ENCODE data around the gene UBA7. TPM values are rescaled to one million over a fixed set of nuclear protein-coding genes. Genes with fewer than 3 reads are reported as not detected.
"Not testable (repeated sequence)": the region's sequence is repeated elsewhere in the genome, so short reads cannot be mapped to it uniquely, and the experiment has no call there.

Gene UBA7
- total and polyA plus RNA-seq, 2 experiments from 2014 or later = 0.14 to 0.50 TPM

GRCh38 chr3:49785565-49786356, 28.0 kb downstream of the UBA7 start:
- Mint-ChIP-seq H3K27ac (peak overlapping the region; percentile 86), H3K4me3 (peak overlapping the region; percentile 90), H3K27me3 (ENCODE audit: insufficient read depth, low read depth, poor library complexity) (peaks cover 5% of the 10 kb centered on the region), H3K4me1 (peaks cover 7% of the 10 kb centered on the region), H3K36me3 (ENCODE audit: low read depth) (peaks cover 24% of the 10 kb centered on the region), H3K9me3 (no peaks in the 10 kb centered on the region)
- H3K27ac ChIP-seq (ENCODE audit: low read depth) = peak overlapping the region; percentile 74; the same call in 1 of the 2 replicates
- H3K79me2 ChIP-seq (replicated peaks; ENCODE audit: insufficient read depth) = peaks cover 55% of the 10 kb centered on the region
- peak overlapping the region; percentile 74; the same call in 1 of the 2 replicates for H2AFZ ChIP-seq
- no peaks in the 10 kb centered on the region for H3K27me3 ChIP-seq (ENCODE audit: insufficient read depth)
- peaks cover 17% of the 10 kb centered on the region for H4K20me1 ChIP-seq (replicated peaks; ENCODE audit: insufficient read depth)
- H3K4me2 ChIP-seq = peak overlapping the region; percentile 86
- no peaks in the 10 kb centered on the region for H3K9me2 ChIP-seq (ENCODE audit: insufficient read depth)
- H3K4me3 ChIP-seq = peak overlapping the region; percentile 96
- ATAC-seq = peak; percentile 49
- H3K36me3 ChIP-seq (ENCODE audit: insufficient read depth) = peaks cover 20% of the 10 kb centered on the region
- H3K4me1 ChIP-seq (ENCODE audit: insufficient read depth) = peaks cover 7% of the 10 kb centered on the region
- TF ChIP-seq CREB1 (CRISPR knock-in tag; IDR thresholded peaks at IDR 0.05; ENCODE audit: low read depth) (no peak), EZH2phosphoT487 (IDR thresholded peaks at IDR 0.05; ENCODE audit: unreplicated experiment) (no peak)
- no peaks in the 10 kb centered on the region; the same call in 1 of the 2 replicates for H3F3A ChIP-seq (replicated peaks; ENCODE audit: low read depth)
- DNase-seq (ENCODE audit: low spot score) = peak; percentile 63

- not testable (repeated sequence) for H3K27me3 Mint-ChIP-seq (ENCODE audit: insufficient read depth, low read depth, poor library complexity); H3K27ac ChIP-seq (ENCODE audit: low read depth); H3K4me1 ChIP-seq (ENCODE audit: insufficient read depth); H3K27me3 ChIP-seq (ENCODE audit: insufficient read depth); H3K9me2 ChIP-seq (ENCODE audit: insufficient read depth); H3K4me3 ChIP-seq; H3F3A ChIP-seq (replicated peaks; ENCODE audit: low read depth); DNase-seq (ENCODE audit: low spot score); H3K27ac Mint-ChIP-seq; ATAC-seq; H3K9me3 Mint-ChIP-seq; H3K4me3 Mint-ChIP-seq; H3K4me1 Mint-ChIP-seq; H3K4me2 ChIP-seq; H2AFZ ChIP-seq
- Histone ChIP-seq H4K20me1 (replicated peaks; ENCODE audit: insufficient read depth) (peaks cover 27% of the 10 kb centered on the region), H3K79me2 (replicated peaks; ENCODE audit: insufficient read depth) (peaks cover 89% of the 10 kb centered on the region), H3K36me3 (ENCODE audit: insufficient read depth) (peaks cover 21% of the 10 kb centered on the region)
- peaks cover 39% of the 10 kb centered on the region for H3K36me3 Mint-ChIP-seq (ENCODE audit: low read depth)
Measured at GRCh38 chr3:49782277-49782676, 31.5 kb downstream of the UBA7 start.

GRCh38 chr3:49781415-49782199, 32.1 kb downstream of the UBA7 start:
- no peak for ATAC-seq
- H3K4me1 ChIP-seq (ENCODE audit: insufficient read depth) = peaks cover 7% of the 10 kb centered on the region
- no peak overlapping the region for H3K4me2 ChIP-seq
- Mint-ChIP-seq H3K9me3 (no peaks in the 10 kb centered on the region), H3K4me3 (no peak overlapping the region), H3K4me1 (peaks cover 7% of the 10 kb centered on the region), H3K27me3 (ENCODE audit: insufficient read depth, low read depth, poor library complexity) (peaks cover 2% of the 10 kb centered on the region), H3K36me3 (ENCODE audit: low read depth) (peaks cover 39% of the 10 kb centered on the region), H3K27ac (no peak overlapping the region; the same call in 1 of the 2 replicates)
- 0 out of 2 replicates have a peak, but pooled peaks cover 3% of the 10 kb centered on the region for H3F3A ChIP-seq (replicated peaks; ENCODE audit: low read depth)
- H4K20me1 ChIP-seq (replicated peaks; ENCODE audit: insufficient read depth) = peaks cover 27% of the 10 kb centered on the region
- DNase-seq (ENCODE audit: low spot score) = no peak
- H3K79me2 ChIP-seq (replicated peaks; ENCODE audit: insufficient read depth) = peaks cover 96% of the 10 kb centered on the region
- TF ChIP-seq NANOG (IDR thresholded peaks at IDR 0.05; ENCODE audit: borderline replicate concordance) = no peak
- TF ChIP-seq ETS1 (IDR thresholded peaks at IDR 0.05) = no peak
- TF ChIP-seq ZNF462 (CRISPR knock-in tag; IDR thresholded peaks at IDR 0.05) = no peak
- no peak for TF ChIP-seq EZH2 (IDR thresholded peaks at IDR 0.05; ENCODE audit: low read depth, unreplicated experiment)
- TF ChIP-seq POLR2AphosphoS5 (IDR thresholded peaks at IDR 0.05; ENCODE audit: low read depth) = no peak
- no peaks in the 10 kb centered on the region for H3K9me2 ChIP-seq (ENCODE audit: insufficient read depth)
- H3K27ac ChIP-seq (ENCODE audit: low read depth) = peak overlapping the region; percentile 84
- no peaks in the 10 kb centered on the region for H3K27me3 ChIP-seq (ENCODE audit: insufficient read depth)
- H2AFZ ChIP-seq = no peak overlapping the region
- H3K4me3 ChIP-seq = no peak overlapping the region
- peaks cover 21% of the 10 kb centered on the region for H3K36me3 ChIP-seq (ENCODE audit: insufficient read depth)

Measured in GM23338 (cell line).